H1 (cell line): ENCODE results near the gene MACROD1. TPM values are rescaled to one million over a fixed set of nuclear protein-coding genes. Genes with fewer than 3 reads are reported as not detected.

Source experiments
- BCL11A ChIP-seq, 2 experiments: IDR thresholded peaks; one replicate each; pipeline ENCODE4 v1.6.1; 2011; ENCODE audit warnings: low read depth in 2 of 2, low read length in 2 of 2, mild to moderate bottlenecking in 2 of 2
- CBX5 ChIP-seq: fragments of 300-800, 300-1000 bp; sonication (generic); IDR thresholded peaks from 2 replicates; pipeline ENCODE4 v1.7.1; 2016; ENCODE audit warnings: antibody characterized with exemption, low read length, low read depth
- CBX8 ChIP-seq: fragments of 300-800, 300-1000 bp; sonication (generic); IDR thresholded peaks from 2 replicates; pipeline ENCODE4 v1.7.1; 2016; ENCODE audit warnings: low read depth, low read length, borderline replicate concordance
- RXRA ChIP-seq: IDR thresholded peaks from 2 replicates; pipeline ENCODE4 v1.6.1; 2011; ENCODE audit warnings: low read depth, mild to moderate bottlenecking, low read length, moderate library complexity; ENCODE audit not compliant: insufficient read depth
- SP4 ChIP-seq: IDR thresholded peaks from 2 replicates; pipeline ENCODE4 v1.6.1; 2012; ENCODE audit warnings: low read length, inconsistent platforms
- TAF1 ChIP-seq: IDR thresholded peaks from 2 replicates; pipeline ENCODE4 v1.6.1; 2011; ENCODE audit warnings: mild to moderate bottlenecking, low read depth, low read length
- polyA plus RNA-seq, 7 experiments: library from polyadenylated mRNA; depleted of rRNA in 3 of 7; stranded (reverse) in 5 of 7; unstranded in 2 of 7; fragments of >200 nt in 5 of 7; fragments of 200-250 nt in 2 of 7; gene quantifications; 1 replicate in 5 of 7; 2 replicates in 1 of 7; 4 replicates in 1 of 7; pipeline versions ENCODE4 v1.2.1 to v1.2.3, GENCODE V29; 2011 to 2013; ENCODE audit warnings: missing spikeins in 2 of 7, mixed read lengths in 2 of 7
- total RNA-seq: library from RNA; stranded (reverse); fragmentation: NEBNext Ultra II Directional; extraction: Animal tissue kit (Norgen Biotek cat#: 25700); gene quantifications from 2 replicates; pipeline ENCODE4 v1.2.1, GENCODE V29; 2021

The MACROD1 gene
- total and polyA plus RNA-seq, 2 of the 8 experiments (the other 6 are each of a cell fraction or from before 2014, with no cell fraction given): 19.5 to 34.1 TPM

DNA sequence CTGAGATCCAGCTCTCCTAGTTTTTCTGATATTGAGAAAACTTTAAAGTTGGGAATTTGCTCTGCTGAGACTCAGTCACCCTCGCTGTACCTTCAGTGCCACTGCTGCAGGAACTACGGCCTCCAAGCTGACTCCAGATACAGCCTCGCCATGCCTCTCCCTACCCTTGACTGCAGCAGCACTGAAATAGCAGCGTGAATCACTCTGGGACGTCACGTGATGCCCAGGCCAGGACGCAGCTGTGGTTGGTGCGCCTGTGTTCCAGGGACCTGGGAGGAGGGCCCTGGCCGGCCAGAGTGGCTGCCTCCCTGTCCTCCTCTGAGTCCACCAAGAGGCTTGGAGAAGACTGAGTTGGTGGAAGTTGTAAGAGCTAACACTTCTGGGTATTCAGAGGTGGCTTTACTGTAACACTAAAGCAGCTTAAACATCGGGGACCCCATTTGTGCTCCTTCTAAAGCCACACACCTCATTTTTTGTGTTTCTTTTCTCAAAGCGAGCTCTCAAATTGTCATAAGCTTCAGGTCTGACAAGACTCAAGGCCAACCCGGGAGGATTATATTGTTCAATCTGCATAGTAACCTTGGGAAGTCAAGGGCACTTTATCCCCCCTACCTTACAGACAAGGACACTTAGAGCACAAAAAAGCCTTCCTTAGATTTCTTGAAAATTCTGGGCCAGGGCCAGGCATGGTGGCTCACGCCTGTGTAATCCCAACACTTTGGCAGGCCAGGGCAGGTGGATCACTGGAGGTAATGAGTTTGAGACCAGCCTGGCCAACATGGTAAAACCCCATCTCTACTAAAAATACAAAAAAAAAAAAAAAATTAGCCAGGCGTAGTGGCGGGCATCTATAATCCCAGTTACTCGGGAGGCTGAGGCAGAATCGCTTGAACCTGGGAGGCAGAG is 15.8 kb upstream of the MACROD1 start (continued):
- TF ChIP-seq BCL11A (IDR thresholded peaks at IDR 0.05; ENCODE audit: low read depth in 2 of 2, low read length in 2 of 2): no peak
- TF ChIP-seq CBX5: no peak
- no peak for TF ChIP-seq CBX8
- TF ChIP-seq SP4: no peak
- peak; percentile 51 for TF ChIP-seq TAF1
- TF ChIP-seq RXRA: no peak
